CD14-positive monocyte (primary cell): ENCODE measurements around the gene TXLNA. TPM values are rescaled to one million over a fixed set of nuclear protein-coding genes. Genes with fewer than 3 reads are reported as not detected.

Experiments
- DNase-seq, 3 donors: peaks; one replicate each; pipeline ENCODE4 v3.0.0-alpha.2; 2011 to 2022
- H2AFZ ChIP-seq: 2 replicates; pipeline ENCODE4 v1.6.0; 2012; ENCODE audit warnings: mild to moderate bottlenecking, low read depth, low read length, inconsistent platforms; ENCODE audit not compliant: insufficient read depth, poor library complexity, severe bottlenecking
- H3K27ac ChIP-seq, 2 donors: 1 replicate in 1 of 2; 2 replicates in 1 of 2; pipeline ENCODE4 v1.5.1; 2012 to 2013; ENCODE audit warnings: low read length in 2 of 2, control low read depth in 1 of 2, inconsistent platforms in 1 of 2, low read depth in 1 of 2, mild to moderate bottlenecking in 1 of 2
- H3K27me3 ChIP-seq, 2 donors: one replicate each; pipeline versions ENCODE4 v1.6.0 to v1.6.1; 2011 to 2013; ENCODE audit warnings: low read length in 2 of 2; ENCODE audit not compliant: control insufficient read depth in 2 of 2, insufficient read depth in 2 of 2
- H3K36me3 ChIP-seq, 2 donors: replicated peaks in 1 of 2; 1 replicate in 1 of 2; 2 replicates in 1 of 2; pipeline versions ENCODE4 v1.5.1 to v1.6.1; 2012 to 2013; ENCODE audit warnings: low read length in 2 of 2, control low read depth in 1 of 2, inconsistent platforms in 1 of 2, mild to moderate bottlenecking in 1 of 2; ENCODE audit not compliant: insufficient read depth in 2 of 2, control insufficient read depth in 1 of 2
- H3K4me1 ChIP-seq, 2 donors: 1 replicate in 1 of 2; 2 replicates in 1 of 2; pipeline versions ENCODE4 v1.5.1 to v1.6.1; 2012 to 2013; ENCODE audit warnings: low read length in 2 of 2, control low read depth in 1 of 2, inconsistent platforms in 1 of 2, mild to moderate bottlenecking in 1 of 2, moderate library complexity in 1 of 2; ENCODE audit not compliant: insufficient read depth in 2 of 2, control insufficient read depth in 1 of 2
- H3K4me2 ChIP-seq: replicated peaks from 2 replicates; pipeline ENCODE3; 2012; ENCODE audit warnings: low read length, moderate library complexity, mild to moderate bottlenecking; ENCODE audit not compliant: poor library complexity, severe bottlenecking; ENCODE audit errors: extremely low read depth
- H3K4me3 ChIP-seq, 3 experiments: fragments of 200-600 bp in 1 of 3; sonication (generic) in 1 of 3; replicated peaks in 1 of 3; 1 replicate in 2 of 3; 2 replicates in 1 of 3; pipeline ENCODE4 v1.5.1; 2011 to 2013; ENCODE audit warnings: low read length in 3 of 3, mild to moderate bottlenecking in 3 of 3, control low read depth in 2 of 3, low read depth in 2 of 3, inconsistent platforms in 1 of 3, moderate library complexity in 1 of 3
- H3K79me2 ChIP-seq: 2 replicates; pipeline ENCODE4 v1.6.0; 2012; ENCODE audit warnings: mild to moderate bottlenecking, control low read depth, inconsistent platforms, low read length, moderate library complexity; ENCODE audit not compliant: insufficient read depth
- H3K9ac ChIP-seq: 2 replicates; pipeline ENCODE4 v1.6.0; 2017; ENCODE audit warnings: low read length, mild to moderate bottlenecking; ENCODE audit not compliant: insufficient read depth, poor library complexity, severe bottlenecking
- H3K9me3 ChIP-seq, 2 donors: replicated peaks in 1 of 2; 1 replicate in 1 of 2; 2 replicates in 1 of 2; pipeline versions ENCODE4 v1.5.1 to v1.6.1; 2012 to 2013; ENCODE audit warnings: low read length in 2 of 2, control low read depth in 1 of 2; ENCODE audit not compliant: control insufficient read depth in 1 of 2, insufficient read depth in 1 of 2
- H4K20me1 ChIP-seq: 2 replicates; pipeline ENCODE4 v1.6.0; 2012; ENCODE audit warnings: mild to moderate bottlenecking, low read length, control low read depth, moderate library complexity; ENCODE audit not compliant: insufficient read depth
- H3K27ac Mint-ChIP-seq, 7 donors: one replicate each; pipeline ENCODE4 v1.8.0; 2020; ENCODE audit warnings: mild to moderate bottlenecking in 7 of 7, mixed read lengths in 7 of 7, moderate library complexity in 6 of 7, inconsistent platforms in 2 of 7
- H3K27me3 Mint-ChIP-seq, 3 donors: one replicate each; pipeline ENCODE4 v1.8.0; 2021 to 2022; ENCODE audit warnings: low read depth in 3 of 3, mild to moderate bottlenecking in 3 of 3, mixed read lengths in 3 of 3, moderate library complexity in 3 of 3, inconsistent platforms in 1 of 3
- H3K36me3 Mint-ChIP-seq, 2 donors: one replicate each; pipeline ENCODE4 v1.8.0; 2020; ENCODE audit warnings: mixed read lengths in 2 of 2, inconsistent platforms in 1 of 2, mild to moderate bottlenecking in 1 of 2
- H3K4me1 Mint-ChIP-seq: one replicate; pipeline ENCODE4 v1.8.0; 2020; ENCODE audit warnings: mild to moderate bottlenecking, mixed read lengths
- H3K4me3 Mint-ChIP-seq, 2 donors: one replicate each; pipeline ENCODE4 v1.8.0; 2020; ENCODE audit warnings: mild to moderate bottlenecking in 2 of 2, mixed read lengths in 2 of 2, moderate library complexity in 1 of 2
- H3K9me3 Mint-ChIP-seq, 7 donors: one replicate each; pipeline ENCODE4 v1.8.0; 2020 to 2022; ENCODE audit warnings: mixed read lengths in 7 of 7, mild to moderate bottlenecking in 6 of 7, moderate library complexity in 6 of 7, inconsistent platforms in 2 of 7
- CTCF ChIP-seq: fragments of 200-600 bp; IDR thresholded peaks from one replicate; pipeline ENCODE4 v1.8.0; 2022; ENCODE audit warnings: antibody characterized with exemption, mild to moderate bottlenecking
- WGBS: methylation state at CpG from one replicate; pipeline ENCODE4 v1.1.5; 2013; ENCODE audit warnings: missing lambda C conversion rate; ENCODE audit not compliant: insufficient coverage; 5-methylcytosine and 5-hydroxymethylcytosine counted together
- intact Hi-C, 2 donors: fragments of 100-400 bp; cut with micrococcal nuclease; formaldehyde crosslinking; loops; one replicate each; pipeline versions ENCODE4 v1.15.0 to v1.15.1; 2023
- polyA plus RNA-seq, 3 donors: library from polyadenylated mRNA; depleted of rRNA in 1 of 3; unstranded in 2 of 3; stranded (reverse) in 1 of 3; fragments of 300-500 nt in 2 of 3; fragments of >200 nt in 1 of 3; fragmentation: Illumina TruSeq in 2 of 3; gene quantifications; 1 replicate in 2 of 3; 2 replicates in 1 of 3; pipeline ENCODE4 v1.2.3, GENCODE V29; 2012 to 2021

Gene TXLNA
- polyA plus RNA-seq, 3 donors: 12.3 to 15.3 (median 14.4) TPM

- H3K79me2 ChIP-seq: peaks cover 31% of the 10 kb centered on the region
- H3K4me1 Mint-ChIP-seq: peaks cover 35% of the 10 kb centered on the region
These were observed 41.5 kb downstream of the TXLNA start for GRCh38 chr1:32220746-32221580.

More at GRCh38 chr1:32220746-32221580, 41.5 kb downstream of the TXLNA start:
- Histone ChIP-seq H4K20me1 (no peaks in the 10 kb centered on the region), H3K27ac (peak overlapping the region in 1 of 2 donors; percentile 99), H3K9ac (peak overlapping the region; percentile 92), H2AFZ (peak overlapping the region; percentile 92), H3K9me3 (no peaks in the 10 kb centered on the region), H3K4me2 (peak overlapping the region; percentile 93), H3K36me3 (peaks cover 15 to 49% of the 10 kb centered on the region in 2 donors), H3K4me3 (peak overlapping the region; percentile 53 to 98 (median 82)), H3K27me3 (no peaks in the 10 kb centered on the region), H3K4me1 (peaks cover 23 to 33% of the 10 kb centered on the region in 2 donors)
- intact Hi-C loops: loop anchor here in 1 of 2 donors (10.0 kb wide), 1 partner anchor 174 kb away; the partner anchor contains the start of gene BSDC1
- no peaks in the 10 kb centered on the region for H3K9me3 Mint-ChIP-seq
- H3K27ac Mint-ChIP-seq: peak overlapping the region; percentile 97 to 100 (median 98)
- no peak for TF ChIP-seq CTCF
- no peak for DNase-seq
- H3K36me3 Mint-ChIP-seq: peaks cover 36 to 61% of the 10 kb centered on the region in 2 donors
- peaks cover 0 to 2% (median 2%) of the 10 kb centered on the region in 3 donors for H3K27me3 Mint-ChIP-seq
- WGBS: 100% methylated on average over 1 of the region's 4 CpGs
- H3K4me3 Mint-ChIP-seq: peak overlapping the region; percentile 97 to 98
